Motor neuron (in vitro differentiated cells): ENCODE data around the gene POMT1. TPM values are rescaled to one million over a fixed set of nuclear protein-coding genes. Genes with fewer than 3 reads are reported as not detected.
A peak's percentile ranks its signal among the peaks of the same experiment; 100 is the strongest.

Experiments used
- ATAC-seq, 8 experiments: fragments of 200-7000 bp; cut with Tn5 transposase; replicated peaks in 6 of 8; 2 replicates each; pipeline ENCODE4 v1.8.0; 2021; ENCODE audit warnings: mild to moderate bottlenecking in 8 of 8, moderate library complexity in 8 of 8
- H3K27ac ChIP-seq, 2 donors: fragments of 250-450 bp; sonication (Bioruptor Pico); 2 replicates each; pipeline ENCODE4 v1.9.0; 2021; ENCODE audit warnings: antibody characterized with exemption in 2 of 2, mild to moderate bottlenecking in 2 of 2, moderate library complexity in 1 of 2
- H3K4me1 ChIP-seq, 2 donors: fragments of 250-450 bp; sonication (Bioruptor Pico); replicated peaks in 1 of 2; 2 replicates each; pipeline ENCODE4 v1.6.1; 2021; ENCODE audit warnings: antibody characterized with exemption in 2 of 2, mild to moderate bottlenecking in 2 of 2, moderate library complexity in 1 of 2
- H3K4me3 ChIP-seq, 5 donors: fragments of 250-450 bp; sonication (Bioruptor Pico); 2 replicates each; pipeline ENCODE4 v1.9.0; 2021; ENCODE audit warnings: antibody characterized with exemption in 5 of 5, mild to moderate bottlenecking in 5 of 5, moderate library complexity in 4 of 5
- WGBS, 10 experiments: fragments of 450-650 bp; shearing (Covaris generic); methylation state at CpG; one replicate each; pipeline ENCODE4 v1.0.0; 2022; 5-methylcytosine and 5-hydroxymethylcytosine counted together
- in situ Hi-C, 9 experiments: fragments of 400-800 bp; cut with MboI; loops; one replicate each; pipeline ENCODE4 v1.15.0; 2021; ENCODE audit warnings: low sequenced_read_pairs in 9 of 9, low pct_unique_long_range_greater_than_20kb in 2 of 9; ENCODE audit not compliant: unreplicated experiment in 9 of 9
- total RNA-seq, 8 experiments: library from RNA; unstranded; fragments of 300-600 nt; gene quantifications; 2 replicates each; pipeline versions ENCODE4 v1.2.3 to v1.2.4, GENCODE V29; 2022

POMT1 gene
- total RNA-seq, 8 experiments from 2014 or later, result 10.0 to 39.8 (median 26.0) TPM

- WGBS, 10 experiments, result 84 to 90% methylated on average over 2 to 20 of the region's 25 CpGs; no CpG with 5 or more reads in 8 of the 10 experiments
- no peak for ATAC-seq
- H3K27ac ChIP-seq, result no peak overlapping the region
- H3K4me3 ChIP-seq, result no peak overlapping the region
- in situ Hi-C loops, result no loop called here
- no peaks in the 10 kb centered on the region for H3K4me1 ChIP-seq
Observed at GRCh38 chr9:131557855-131558548, 55.3 kb downstream of the POMT1 start.

- no CpG with 5 or more reads among the region's 1 CpG for WGBS, 10 experiments
- no peak overlapping the region for H3K4me3 ChIP-seq
- in situ Hi-C loops, result no loop called here
- no peaks in the 10 kb centered on the region for H3K4me1 ChIP-seq
- ATAC-seq, result peak in 1 of 8 experiments; percentile 23
- no peak overlapping the region for H3K27ac ChIP-seq
Observed at GRCh38 chr9:131559421-131560000, 56.8 kb downstream of the POMT1 start.

- Histone ChIP-seq H3K4me3 (no peak overlapping the region), H3K4me1 (no peaks in the 10 kb centered on the region), H3K27ac (no peak overlapping the region)
- WGBS, 10 experiments, result 44 to 100% (median 62%) methylated on average over 1 to 8 of the region's 9 CpGs
- ATAC-seq, result no peak
- in situ Hi-C loops, result no loop called here
Observed at GRCh38 chr9:131562032-131562959, 59.6 kb downstream of the POMT1 start.

GRCh38 chr9:131565369-131565768 lies 62.7 kb downstream of the POMT1 start:
- in situ Hi-C loops, result no loop called here

GRCh38 chr9:131566158-131566557 lies 63.4 kb downstream of the POMT1 start:
- no peak overlapping the region for H3K4me3 ChIP-seq
- H3K27ac ChIP-seq, result no peak overlapping the region
- WGBS, 10 experiments, result 38 to 96% (median 80%) methylated on average over 1 to 3 of the region's 3 CpGs; no CpG with 5 or more reads in 4 of the 10 experiments
- ATAC-seq, result no peak
- H3K4me1 ChIP-seq, result no peaks in the 10 kb centered on the region
- in situ Hi-C loops, result no loop called here

More at GRCh38 chr9:131565369-131565768, 62.7 kb downstream of the POMT1 start:
- Histone ChIP-seq H3K4me3 (no peak overlapping the region), H3K27ac (no peak overlapping the region), H3K4me1 (no peaks in the 10 kb centered on the region)
- 71 to 95% (median 87%) methylated on average over 2 to 5 of the region's 5 CpGs for WGBS, 10 experiments
- no peak for ATAC-seq

- Histone ChIP-seq H3K4me3 (no peak overlapping the region), H3K27ac (no peak overlapping the region), H3K4me1 (no peaks in the 10 kb centered on the region)
- in situ Hi-C loops, result no loop called here
- 61 to 93% (median 88%) methylated on average over 2 to 5 of the region's 8 CpGs; no CpG with 5 or more reads in 6 of the 10 experiments for WGBS, 10 experiments
- no peak for ATAC-seq
Observed at GRCh38 chr9:131567910-131568309, 65.2 kb downstream of the POMT1 start.

Other genes with a start within 250 kb of the POMT1 start
- gene FAM78A, start 226.4 kb upstream of the POMT1 start, total RNA-seq, result 1 to 10 TPM in 3 of 8 experiments, under 1 TPM in 5; 0.50 to 1.5 (median 0.88) TPM
- gene PLPP7, start 213.2 kb upstream of the POMT1 start, total RNA-seq, result 1 to 10 TPM in 7 of 8 experiments, under 1 TPM in 1; 0.15 to 9.9 (median 5.0) TPM
- 100 to 1,000 TPM in 7 of 8 experiments, 10 to 100 TPM in 1; 40.6 to 206 (median 126) TPM for gene PRRC2B, start 108.8 kb upstream of the POMT1 start, total RNA-seq
- gene UCK1, start 28.3 kb downstream of the POMT1 start, total RNA-seq, result 10 to 100 TPM; 12.7 to 28.2 (median 18.4) TPM
- under 1 TPM in 1 of 8 experiments, not detected in 7; 0.29 TPM for gene PRRT1B, start 42.6 kb downstream of the POMT1 start, total RNA-seq
- 10 to 100 TPM; 15.4 to 42.0 (median 24.9) TPM for gene RAPGEF1, start 237.2 kb downstream of the POMT1 start, total RNA-seq